ENCODE measurements around the gene LFNG.

LFNG gene

GRCh38 chr7:2504128-2504888 is 15.3 kb upstream of the LFNG start:
- Mint-ChIP-seq H3K4me3 (no peak overlapping the region), H3K27ac (no peak overlapping the region), H3K4me1 (peaks cover 21% of the 10 kb centered on the region), H3K9me3 (no peaks in the 10 kb centered on the region), H3K27me3 (no peaks in the 10 kb centered on the region), H3K36me3 (ENCODE audit: low read depth) (no peaks in the 10 kb centered on the region)
- ATAC-seq, result no peak
- no peak for DNase-seq

- ATAC-seq (no peak), DNase-seq (no peak)
- Mint-ChIP-seq H3K4me1 (peaks cover 28% of the 10 kb centered on the region), H3K36me3 (ENCODE audit: low read depth) (no peaks in the 10 kb centered on the region), H3K9me3 (no peaks in the 10 kb centered on the region), H3K27me3 (no peaks in the 10 kb centered on the region), H3K27ac (no peak overlapping the region), H3K4me3 (no peak overlapping the region)
Observed at GRCh38 chr7:2504889-2505375, 14.6 kb upstream of the LFNG start.

GRCh38 chr7:2505401-2505800 is 14.2 kb upstream of the LFNG start:
- H3K27ac Mint-ChIP-seq, result no peak overlapping the region
- no peaks in the 10 kb centered on the region for H3K36me3 Mint-ChIP-seq (ENCODE audit: low read depth)
- DNase-seq (no peak), ATAC-seq (no peak)
- peaks cover 32% of the 10 kb centered on the region for H3K4me1 Mint-ChIP-seq
- no peaks in the 10 kb centered on the region for H3K27me3 Mint-ChIP-seq
- no peak overlapping the region for H3K4me3 Mint-ChIP-seq
- no peaks in the 10 kb centered on the region for H3K9me3 Mint-ChIP-seq

- no peak overlapping the region for H3K27ac Mint-ChIP-seq
- peaks cover 51% of the 10 kb centered on the region for H3K4me1 Mint-ChIP-seq
- H3K36me3 Mint-ChIP-seq (ENCODE audit: low read depth), result no peaks in the 10 kb centered on the region
- no peaks in the 10 kb centered on the region for H3K9me3 Mint-ChIP-seq
- DNase-seq (no peak), ATAC-seq (no peak)
- H3K4me3 Mint-ChIP-seq, result no peak overlapping the region
- H3K27me3 Mint-ChIP-seq, result no peaks in the 10 kb centered on the region
Observed at GRCh38 chr7:2507208-2507916, 12.2 kb upstream of the LFNG start.

- DNase-seq (no peak), ATAC-seq (no peak)
- Mint-ChIP-seq H3K9me3 (no peaks in the 10 kb centered on the region), H3K4me3 (no peak overlapping the region), H3K27me3 (no peaks in the 10 kb centered on the region), H3K4me1 (peaks cover 56% of the 10 kb centered on the region), H3K27ac (peak overlapping the region; percentile 62), H3K36me3 (ENCODE audit: low read depth) (no peaks in the 10 kb centered on the region)
Observed at GRCh38 chr7:2507917-2508306, 11.7 kb upstream of the LFNG start.

GRCh38 chr7:2508327-2509215 is 11.0 kb upstream of the LFNG start:
- peaks cover 57% of the 10 kb centered on the region for H3K4me1 Mint-ChIP-seq
- DNase-seq, result peak; percentile 73

GRCh38 chr7:2509298-2509906 is 10.2 kb upstream of the LFNG start:
- H3K4me3 Mint-ChIP-seq, result peak overlapping the region; percentile 66
- DNase-seq, result no peak

More at GRCh38 chr7:2508327-2509215, 11.0 kb upstream of the LFNG start:
- no peaks in the 10 kb centered on the region for H3K36me3 Mint-ChIP-seq (ENCODE audit: low read depth)
- no peaks in the 10 kb centered on the region for H3K9me3 Mint-ChIP-seq
- peak; percentile 51 for ATAC-seq
- peak overlapping the region; percentile 62 for H3K27ac Mint-ChIP-seq
- H3K27me3 Mint-ChIP-seq, result no peaks in the 10 kb centered on the region
- H3K4me3 Mint-ChIP-seq, result peak overlapping the region; percentile 66

GRCh38 chr7:2510130-2510776 is 9.3 kb upstream of the LFNG start:
- H3K27me3 Mint-ChIP-seq, result no peaks in the 10 kb centered on the region
- DNase-seq (no peak), ATAC-seq (no peak)
- no peaks in the 10 kb centered on the region for H3K9me3 Mint-ChIP-seq
- H3K36me3 Mint-ChIP-seq (ENCODE audit: low read depth), result no peaks in the 10 kb centered on the region
- H3K27ac Mint-ChIP-seq, result peak overlapping the region; percentile 82
- peaks cover 54% of the 10 kb centered on the region for H3K4me1 Mint-ChIP-seq
- H3K4me3 Mint-ChIP-seq, result peak overlapping the region; percentile 59

More at GRCh38 chr7:2509298-2509906, 10.2 kb upstream of the LFNG start:
- no peaks in the 10 kb centered on the region for H3K27me3 Mint-ChIP-seq
- H3K4me1 Mint-ChIP-seq, result peaks cover 54% of the 10 kb centered on the region
- H3K27ac Mint-ChIP-seq, result peak overlapping the region; percentile 62
- no peak for ATAC-seq
- no peaks in the 10 kb centered on the region for H3K9me3 Mint-ChIP-seq
- H3K36me3 Mint-ChIP-seq (ENCODE audit: low read depth), result no peaks in the 10 kb centered on the region

- Mint-ChIP-seq H3K27me3 (no peaks in the 10 kb centered on the region), H3K4me3 (peak overlapping the region; percentile 59), H3K27ac (peak overlapping the region; percentile 82), H3K9me3 (no peaks in the 10 kb centered on the region), H3K4me1 (peaks cover 54% of the 10 kb centered on the region), H3K36me3 (ENCODE audit: low read depth) (no peaks in the 10 kb centered on the region)
- DNase-seq (peak; percentile 73), ATAC-seq (peak; percentile 58)
Observed at GRCh38 chr7:2510909-2511768, 8.4 kb upstream of the LFNG start.

- peaks cover 54% of the 10 kb centered on the region for H3K4me1 Mint-ChIP-seq
- H3K27ac Mint-ChIP-seq, result peak overlapping the region; percentile 82
- DNase-seq, result no peak
- H3K4me3 Mint-ChIP-seq, result peak overlapping the region; percentile 43
- no peaks in the 10 kb centered on the region for H3K9me3 Mint-ChIP-seq
- no peaks in the 10 kb centered on the region for H3K27me3 Mint-ChIP-seq
- H3K36me3 Mint-ChIP-seq (ENCODE audit: low read depth), result no peaks in the 10 kb centered on the region
- ATAC-seq, result no peak
Observed at GRCh38 chr7:2511769-2512168, 7.8 kb upstream of the LFNG start.

GRCh38 chr7:2512179-2512661 is 7.4 kb upstream of the LFNG start:
- Mint-ChIP-seq H3K4me1 (peaks cover 57% of the 10 kb centered on the region), H3K9me3 (no peaks in the 10 kb centered on the region), H3K27me3 (no peaks in the 10 kb centered on the region), H3K36me3 (ENCODE audit: low read depth) (no peaks in the 10 kb centered on the region), H3K27ac (peak overlapping the region; percentile 82), H3K4me3 (peak overlapping the region; percentile 43)
- DNase-seq, result peak; percentile 40
- no peak for ATAC-seq

GRCh38 chr7:2512713-2513112 is 6.9 kb upstream of the LFNG start:
- no peak for ATAC-seq
- Mint-ChIP-seq H3K4me3 (no peak overlapping the region), H3K27me3 (no peaks in the 10 kb centered on the region), H3K36me3 (ENCODE audit: low read depth) (no peaks in the 10 kb centered on the region), H3K9me3 (no peaks in the 10 kb centered on the region), H3K27ac (no peak overlapping the region), H3K4me1 (peaks cover 62% of the 10 kb centered on the region)
- DNase-seq, result no peak

GRCh38 chr7:2513702-2514101 is 5.9 kb upstream of the LFNG start:
- H3K9me3 Mint-ChIP-seq, result no peaks in the 10 kb centered on the region
- no peaks in the 10 kb centered on the region for H3K36me3 Mint-ChIP-seq (ENCODE audit: low read depth)
- no peak overlapping the region for H3K4me3 Mint-ChIP-seq
- peaks cover 61% of the 10 kb centered on the region for H3K4me1 Mint-ChIP-seq
- no peaks in the 10 kb centered on the region for H3K27me3 Mint-ChIP-seq
- DNase-seq (no peak), ATAC-seq (no peak)
- no peak overlapping the region for H3K27ac Mint-ChIP-seq
